Mesenchymal stem cell (in vitro differentiated cells and primary cell): ENCODE data around the gene NTN5.
"Not testable (repeated sequence)": the region's sequence is repeated elsewhere in the genome, so short reads cannot be mapped to it uniquely, and the experiment has no call there.

ENCODE experiments used
- DNase-seq: peaks from one replicate; pipeline ENCODE4 v3.0.0-alpha.2; 2013
- H2AFZ ChIP-seq: one replicate; pipeline ENCODE4 v1.6.1; 2013; ENCODE audit warnings: low read depth, mild to moderate bottlenecking, control low read depth, inconsistent platforms, low read length, moderate library complexity
- H2AK5ac ChIP-seq: 2 replicates; pipeline ENCODE4 v1.6.1; 2013; ENCODE audit warnings: low read length, moderate library complexity, mild to moderate bottlenecking, inconsistent platforms; ENCODE audit not compliant: severe bottlenecking
- H2BK120ac ChIP-seq: one replicate; pipeline ENCODE4 v1.6.1; 2013; ENCODE audit warnings: low read depth, mild to moderate bottlenecking, inconsistent platforms, low read length, moderate library complexity
- H2BK12ac ChIP-seq, 2 experiments: one replicate each; pipeline ENCODE4 v1.6.1; 2013; ENCODE audit warnings: inconsistent platforms in 2 of 2, low read length in 2 of 2, mild to moderate bottlenecking in 2 of 2, moderate library complexity in 2 of 2, control low read depth in 1 of 2
- H2BK15ac ChIP-seq: one replicate; pipeline ENCODE4 v1.6.1; 2013; ENCODE audit warnings: mild to moderate bottlenecking, low read depth, inconsistent platforms; ENCODE audit not compliant: poor library complexity, severe bottlenecking
- H2BK5ac ChIP-seq: 2 replicates; pipeline ENCODE4 v1.6.1; 2013; ENCODE audit warnings: low read depth, mild to moderate bottlenecking, low read length, control low read depth, inconsistent platforms; ENCODE audit not compliant: poor library complexity, severe bottlenecking
- H3K14ac ChIP-seq, 2 experiments: one replicate each; pipeline ENCODE4 v1.6.1; 2013; ENCODE audit warnings: inconsistent platforms in 2 of 2, low read length in 2 of 2, control low read depth in 1 of 2, mild to moderate bottlenecking in 1 of 2, moderate library complexity in 1 of 2
- H3K18ac ChIP-seq, 2 experiments: one replicate each; pipeline ENCODE4 v1.6.1; 2013; ENCODE audit warnings: inconsistent platforms in 2 of 2, low read length in 2 of 2, control low read depth in 1 of 2, low read depth in 1 of 2, mild to moderate bottlenecking in 1 of 2
- H3K23ac ChIP-seq, 2 experiments: one replicate each; pipeline ENCODE4 v1.6.1; 2013; ENCODE audit warnings: inconsistent platforms in 2 of 2, low read length in 2 of 2, mild to moderate bottlenecking in 2 of 2, moderate library complexity in 2 of 2, control low read depth in 1 of 2
- H3K27ac ChIP-seq: 2 replicates; pipeline ENCODE4 v1.5.1; 2013; ENCODE audit warnings: mild to moderate bottlenecking, moderate library complexity, low read length, control low read depth, inconsistent platforms; ENCODE audit not compliant: poor library complexity, severe bottlenecking
- H3K27me3 ChIP-seq, 2 experiments: 2 replicates each; pipeline versions ENCODE4 v1.6.1 to v1.7.0; 2013; ENCODE audit warnings: low read length in 2 of 2, mild to moderate bottlenecking in 2 of 2, moderate library complexity in 2 of 2, control low read depth in 1 of 2, inconsistent platforms in 1 of 2; ENCODE audit not compliant: control insufficient read depth in 1 of 2, insufficient read depth in 1 of 2
- H3K36me3 ChIP-seq, 2 experiments: 2 replicates each; pipeline versions ENCODE4 v1.6.1 to v1.7.0; 2013; ENCODE audit warnings: low read length in 2 of 2, control low read depth in 1 of 2, inconsistent platforms in 1 of 2, low read depth in 1 of 2, mild to moderate bottlenecking in 1 of 2; ENCODE audit not compliant: insufficient read depth in 2 of 2, control insufficient read depth in 1 of 2
- H3K4ac ChIP-seq, 2 experiments: one replicate each; pipeline ENCODE4 v1.6.1; 2013; ENCODE audit warnings: inconsistent platforms in 2 of 2, low read length in 2 of 2, mild to moderate bottlenecking in 2 of 2, moderate library complexity in 2 of 2, control low read depth in 1 of 2, low read depth in 1 of 2
- H3K4me1 ChIP-seq: 2 replicates; pipeline ENCODE4 v1.6.1; 2013; ENCODE audit warnings: low read depth, low read length, control low read depth; ENCODE audit not compliant: control insufficient read depth, insufficient read depth
- H3K4me2 ChIP-seq: 2 replicates; pipeline ENCODE4 v1.6.1; 2013; ENCODE audit warnings: low read length, mild to moderate bottlenecking, inconsistent platforms; ENCODE audit not compliant: poor library complexity, severe bottlenecking
- H3K4me3 ChIP-seq, 2 experiments: 2 replicates each; pipeline versions ENCODE4 v1.5.1 to v1.7.0; 2013; ENCODE audit warnings: low read length in 2 of 2, mild to moderate bottlenecking in 2 of 2, control low read depth in 1 of 2, low read depth in 1 of 2; ENCODE audit not compliant: insufficient read depth in 1 of 2
- H3K79me1 ChIP-seq: replicated peaks from 2 replicates; pipeline ENCODE4 v1.6.1; 2013; ENCODE audit warnings: mild to moderate bottlenecking, control low read depth, low read length, inconsistent platforms; ENCODE audit not compliant: poor library complexity, severe bottlenecking
- H3K9ac ChIP-seq: 2 replicates; pipeline ENCODE4 v1.7.0; 2013; ENCODE audit warnings: mild to moderate bottlenecking, low read length, moderate library complexity
- H3K9me3 ChIP-seq: 2 replicates; pipeline ENCODE4 v1.7.0; 2013; ENCODE audit warnings: mild to moderate bottlenecking, low read length; ENCODE audit not compliant: control insufficient read depth
- H4K8ac ChIP-seq: one replicate; pipeline ENCODE4 v1.6.1; 2013; ENCODE audit warnings: inconsistent platforms, mild to moderate bottlenecking, low read length, moderate library complexity
- H4K91ac ChIP-seq: one replicate; pipeline ENCODE4 v1.6.1; 2013; ENCODE audit warnings: mild to moderate bottlenecking, low read length, inconsistent platforms
- WGBS: methylation state at CpG from one replicate; pipeline ENCODE4 v1.1.7; 2013; ENCODE audit warnings: mixed read lengths; 5-methylcytosine and 5-hydroxymethylcytosine counted together

NTN5 gene

DNA sequence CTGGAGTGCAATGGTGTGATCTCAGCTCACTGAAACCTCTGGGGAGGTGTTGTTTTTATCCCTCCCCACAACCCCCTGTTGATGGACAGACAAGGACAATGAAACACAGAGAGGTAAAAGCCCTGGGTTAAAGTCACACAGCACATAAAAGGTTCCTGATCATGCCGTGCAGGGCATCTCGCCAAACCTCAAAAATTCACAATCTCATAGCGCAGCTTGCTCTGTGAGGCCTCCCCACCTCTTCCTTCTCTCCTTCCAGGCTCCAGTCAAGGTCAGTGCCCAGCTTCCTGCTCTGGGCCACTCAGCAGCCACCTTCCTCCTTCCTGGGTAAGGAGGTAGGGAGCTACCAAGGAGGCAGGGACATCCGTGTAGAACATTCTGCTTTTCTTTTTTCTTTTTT, 25.2 kb upstream of the NTN5 start:
- no peak overlapping the region for H4K91ac ChIP-seq
- no peak overlapping the region for H2BK5ac ChIP-seq
- H3K27ac ChIP-seq, result no peak overlapping the region
- H3K18ac ChIP-seq, result no peak overlapping the region
- 68% methylated on average over 3 of the region's 4 CpGs for WGBS
- peak; percentile 62 for DNase-seq
- no peak overlapping the region for H3K4me3 ChIP-seq
- no peaks in the 10 kb centered on the region for H3K9me3 ChIP-seq
- peaks cover 3 to 5% of the 10 kb centered on the region in 2 experiments for H3K36me3 ChIP-seq
- H2BK15ac ChIP-seq, result peak overlapping the region; percentile 67
- H4K8ac ChIP-seq, result peak overlapping the region; percentile 12
- no peak overlapping the region for H2AFZ ChIP-seq
- peaks cover 8 to 21% of the 10 kb centered on the region in 2 experiments for H3K27me3 ChIP-seq
- H3K4me2 ChIP-seq, result no peak overlapping the region
- H3K79me1 ChIP-seq, result no peaks in the 10 kb centered on the region
- H3K4me1 ChIP-seq, result peaks cover 20% of the 10 kb centered on the region
- no peak overlapping the region for H2BK12ac ChIP-seq
- no peak overlapping the region for H2BK120ac ChIP-seq
- H3K23ac ChIP-seq, result no peak overlapping the region
- peak overlapping the region; percentile 34 for H3K9ac ChIP-seq
- no peak overlapping the region for H3K4ac ChIP-seq
- H3K14ac ChIP-seq, result no peak overlapping the region
- H2AK5ac ChIP-seq, result no peak overlapping the region

- WGBS, result 2% methylated on average over 31 of the region's 34 CpGs
Measured at GRCh38 chr19:48696353-48697010, 23.7 kb upstream of the NTN5 start.

DNA sequence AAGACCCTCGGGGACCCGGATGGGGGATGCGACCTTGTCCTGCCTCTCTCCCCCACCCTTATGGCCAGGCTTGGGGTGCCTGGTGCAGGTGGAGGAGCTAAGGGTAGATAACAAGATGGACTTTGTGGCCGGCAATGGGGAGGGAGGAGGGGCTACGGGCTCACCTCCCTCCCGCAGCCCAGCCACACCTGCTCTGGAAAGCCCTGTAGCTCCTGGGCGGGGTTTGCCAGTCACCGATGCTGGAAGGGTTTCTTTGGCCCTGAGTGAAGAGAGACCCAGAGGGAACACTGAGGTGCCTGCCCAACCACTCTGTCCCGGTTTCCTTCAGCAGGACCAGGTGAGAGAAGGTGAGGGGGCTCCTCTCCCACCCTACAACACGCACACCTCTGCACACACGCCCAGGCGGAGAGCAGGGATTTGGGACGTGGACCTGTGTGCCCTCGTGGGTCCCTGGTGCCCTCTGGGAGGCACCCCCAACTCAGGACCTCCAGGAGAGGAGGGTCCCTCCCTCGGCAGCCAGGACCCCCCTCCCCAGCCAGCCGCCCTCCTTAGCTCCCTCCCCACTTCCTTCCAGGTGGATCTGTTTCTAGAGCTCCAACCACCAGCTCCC, 23.0 kb upstream of the NTN5 start, which contains the start of gene FUT2:
Gene FUT2, plus strand, starts transcription at position 229 of the 610 bp plus-strand sequence. CDS start 6,986 bp downstream, outside the sequence.
- DNase-seq, result no peak
- peak within 1 kb of the TSS in 1 of 2 experiments; percentile 49 for H3K4ac ChIP-seq
- H2BK15ac ChIP-seq, result peak within 1 kb of the TSS; percentile 57
- H2AK5ac ChIP-seq, result no peak within 1 kb of the TSS
- WGBS, result 14% methylated on average over 11 of the region's 16 CpGs
- peak within 1 kb of the TSS in 1 of 2 experiments; percentile 63 for H3K18ac ChIP-seq
- peak within 1 kb of the TSS in 1 of 2 experiments; percentile 66 for H2BK12ac ChIP-seq
- H3K27me3 ChIP-seq, result peaks cover 8 to 21% of the 10 kb centered on the region in 2 experiments
- H3K27ac ChIP-seq, result no peak within 1 kb of the TSS
- no peaks in the 10 kb centered on the region for H3K9me3 ChIP-seq
- peak within 1 kb of the TSS in 1 of 2 experiments; percentile 89 for H3K14ac ChIP-seq
- peak within 1 kb of the TSS; percentile 22 for H2BK120ac ChIP-seq
- H3K79me1 ChIP-seq, result no peaks in the 10 kb centered on the region
- no peak within 1 kb of the TSS for H2AFZ ChIP-seq
- peak within 1 kb of the TSS in 1 of 2 experiments; percentile 38 for H3K4me3 ChIP-seq
- H2BK5ac ChIP-seq, result no peak within 1 kb of the TSS
- H3K4me1 ChIP-seq, result peaks cover 20% of the 10 kb centered on the region
- peak within 1 kb of the TSS; percentile 62 for H4K91ac ChIP-seq
- H3K4me2 ChIP-seq, result peak within 1 kb of the TSS; percentile 57
- peak within 1 kb of the TSS in 1 of 2 experiments; percentile 74 for H3K23ac ChIP-seq
- no peaks in the 10 kb centered on the region for H3K36me3 ChIP-seq
- H4K8ac ChIP-seq, result peak within 1 kb of the TSS; percentile 57
- H3K9ac ChIP-seq, result peak within 1 kb of the TSS; percentile 27

More at GRCh38 chr19:48696353-48697010, 23.7 kb upstream of the NTN5 start:
- Histone ChIP-seq H2BK12ac (peak overlapping the region in 1 of 2 experiments; percentile 66), H3K18ac (peak overlapping the region in 1 of 2 experiments; percentile 63), H3K4me2 (peak overlapping the region; percentile 57), H2AFZ (no peak overlapping the region), H3K9me3 (no peaks in the 10 kb centered on the region), H3K23ac (no peak overlapping the region), H2BK5ac (no peak overlapping the region), H3K27me3 (peaks cover 8 to 21% of the 10 kb centered on the region in 2 experiments), H3K36me3 (peaks cover 0 to 3% of the 10 kb centered on the region in 2 experiments), H3K14ac (peak overlapping the region in 1 of 2 experiments; percentile 89), H3K27ac (no peak overlapping the region), H2BK120ac (peak overlapping the region; percentile 22), H2AK5ac (no peak overlapping the region), H4K8ac (peak overlapping the region; percentile 57), H4K91ac (peak overlapping the region; percentile 62), H3K4ac (peak overlapping the region in 1 of 2 experiments; percentile 49), H3K9ac (peak overlapping the region; percentile 27), H3K4me3 (peak overlapping the region in 1 of 2 experiments; percentile 38), H3K4me1 (peaks cover 20% of the 10 kb centered on the region), H3K79me1 (no peaks in the 10 kb centered on the region), H2BK15ac (peak overlapping the region; percentile 57)
- DNase-seq, result peak; percentile 20

- not testable (repeated sequence) for H2AFZ ChIP-seq, DNase-seq, H3K79me1 ChIP-seq, H3K27ac ChIP-seq, H3K4me3 ChIP-seq, H2BK5ac ChIP-seq, H2BK12ac ChIP-seq, H2BK120ac ChIP-seq, H3K23ac ChIP-seq, H3K9ac ChIP-seq, H3K9me3 ChIP-seq, H4K91ac ChIP-seq, H3K4me2 ChIP-seq, H2BK15ac ChIP-seq, H3K18ac ChIP-seq, H3K36me3 ChIP-seq, H4K8ac ChIP-seq, H2AK5ac ChIP-seq, H3K4ac ChIP-seq, H3K14ac ChIP-seq
- Histone ChIP-seq H3K4me1 (peaks cover 18% of the 10 kb centered on the region), H3K27me3 (peaks cover 8 to 21% of the 10 kb centered on the region in 2 experiments)
- 89% methylated on average over 9 of the region's 9 CpGs for WGBS
Measured at GRCh38 chr19:48693629-48694028, 20.8 kb upstream of the NTN5 start.
